ENCODE measurements around the gene PTMS. TPM values are rescaled to one million over a fixed set of nuclear protein-coding genes. Genes with fewer than 3 reads are reported as not detected.

Gene PTMS
- total RNA-seq (518 and 555 TPM in 2 replicates), polyA plus RNA-seq (661 and 787 TPM in 2 replicates), polyA minus RNA-seq (264 and 340 TPM in 2 replicates), Bru-seq, nascent RNA (percentile 73 among the genes with signal in this experiment), BruChase-seq, experiment 1, labeled RNA remaining after a 6-hour chase (percentile 94 among the genes with signal in this experiment), BruChase-seq, experiment 2, labeled RNA remaining after a 2-hour chase (percentile 87 among the genes with signal in this experiment)
- polyA plus RNA-seq (2011; cell fraction: cytosol; rRNA removed), result 356 and 357 TPM in 2 replicates
- 146 and 181 TPM in 2 replicates for polyA plus RNA-seq (2011; cell fraction: nucleus; rRNA removed)
- 327 and 655 TPM in 2 replicates for polyA plus RNA-seq (2012)
- polyA minus RNA-seq (2011; cell fraction: cytosol; rRNA and poly(A)+ RNA removed), result 73.9 TPM
- polyA minus RNA-seq (2011; cell fraction: nucleus; rRNA and poly(A)+ RNA removed), result 40.4 and 51.6 TPM in 2 replicates
- long read RNA-seq, transcript PTMS-202 (5 exons, 773 nt), result minor isoform, 12 of 591 reads
- long read RNA-seq, transcript PTMS-207 (5 exons, 1,150 nt), result major isoform, 321 of 591 reads
- long read RNA-seq, partial matches to known transcripts, result 70 of 591 reads
- long read RNA-seq, other reads (novel, unspliced or antisense), result 187 of 591 reads

GRCh38 chr12:6765634-6766581 is at the start of gene PTMS:
TSS of gene PTMS (plus strand) at chr12:6766363. CDS start at chr12:6766706, 343 bp downstream.
- FAIRE-seq (peak; percentile 92), DNase-seq (ENCODE audit: low read depth, low spot score) (peak; percentile 81)
- dilution Hi-C loops (cut with MboI; ENCODE audit: extremely low pct_ligation_motif_present, low sequenced_read_pairs) (no loop called here), intact Hi-C loops (cut with micrococcal nuclease) (loop anchor here (2.0 kb wide), 1 partner anchor 159 kb away; the partner anchor contains the start of gene CHD4)
- no TSS peak for BruUV-seq (replicated peaks)
- Histone ChIP-seq H3K4me3 (replicated peaks in 1 of 3; ENCODE audit: insufficient read depth in 1 of 3, low read depth in 1 of 3, low read length in 3 of 3) (peak within 1 kb of the TSS; percentile 70 to 91 (median 89)), H3K9ac (replicated peaks; ENCODE audit: extremely low read depth, insufficient read depth, low read length) (peak within 1 kb of the TSS; percentile 66), H3K4me2 (ENCODE audit: insufficient read depth, low read length) (peak within 1 kb of the TSS; percentile 68), H3K36me3 (ENCODE audit: control insufficient read depth in 2 of 2, extremely low read depth in 1 of 2, insufficient read depth in 2 of 2, low read length in 2 of 2) (peaks cover 0 to 15% of the 10 kb centered on the region in 2 experiments), H3K27me3 (ENCODE audit: control insufficient read depth in 2 of 2, insufficient read depth in 2 of 2, low read length in 2 of 2) (no peaks in the 10 kb centered on the region), H3K4me1 (ENCODE audit: control insufficient read depth, extremely low read depth, insufficient read depth, low read length) (peaks cover 38% of the 10 kb centered on the region), H3K9me1 (replicated peaks; ENCODE audit: control insufficient read depth, extremely low read depth, insufficient read depth, low read length) (no peaks in the 10 kb centered on the region), H3K79me2 (ENCODE audit: control insufficient read depth, insufficient read depth, low read length) (peaks cover 32% of the 10 kb centered on the region), H3K27ac (ENCODE audit: insufficient read depth, low read depth, low read length) (peak within 1 kb of the TSS; percentile 36), H4K20me1 (replicated peaks; ENCODE audit: control insufficient read depth, extremely low read depth, insufficient read depth, low read length) (no peaks in the 10 kb centered on the region), H3K9me3 (replicated peaks; ENCODE audit: control insufficient read depth, insufficient read depth, low read length) (no peaks in the 10 kb centered on the region), H2AFZ (ENCODE audit: low read depth, low read length) (peak within 1 kb of the TSS; percentile 55)
- CTCF ChIA-PET, result interaction anchor here (0.7 to 8.4 kb wide), 22 partner anchors 8 to 172 kb away, joined by 3 to 234 read pairs (median 4); partner anchors contain the start of genes COPS7A, GPR162, MLF2 and USP5
- POLR2A ChIA-PET, result interaction anchor here (0.7 to 2.5 kb wide), 14 partner anchors 10 to 295 kb away, joined by 3 to 43 read pairs (median 4); partner anchors contain the start of genes C12orf57, COPS7A, GPR162 and MLF2
- TF ChIP-seq POLR2AphosphoS5 (IDR thresholded peaks at IDR 0.05; ENCODE audit: insufficient read depth, low read depth, low read length) (peak; percentile 99), EZH2 (IDR thresholded peaks at IDR 0.05; ENCODE audit: borderline replicate concordance, low read depth, low read length, severe bottlenecking) (no peak), GATA2 (IDR thresholded peaks at IDR 0.05; ENCODE audit: insufficient read depth, insufficient read length, low read depth, low read length) (no peak), POLR2A (IDR thresholded peaks at IDR 0.05; ENCODE audit: low read depth, low read length) (peak; percentile 97)
